Eye (tissue), 1 donor: ENCODE measurements around the gene MAST1.
"Not testable (repeated sequence)": the region's sequence is repeated elsewhere in the genome, so short reads cannot be mapped to it uniquely, and the experiment has no call there.

ENCODE experiments used
- DNase-seq: peaks from one replicate; pipeline ENCODE4 v3.0.0-alpha.2; 2015

Gene MAST1

DNA sequence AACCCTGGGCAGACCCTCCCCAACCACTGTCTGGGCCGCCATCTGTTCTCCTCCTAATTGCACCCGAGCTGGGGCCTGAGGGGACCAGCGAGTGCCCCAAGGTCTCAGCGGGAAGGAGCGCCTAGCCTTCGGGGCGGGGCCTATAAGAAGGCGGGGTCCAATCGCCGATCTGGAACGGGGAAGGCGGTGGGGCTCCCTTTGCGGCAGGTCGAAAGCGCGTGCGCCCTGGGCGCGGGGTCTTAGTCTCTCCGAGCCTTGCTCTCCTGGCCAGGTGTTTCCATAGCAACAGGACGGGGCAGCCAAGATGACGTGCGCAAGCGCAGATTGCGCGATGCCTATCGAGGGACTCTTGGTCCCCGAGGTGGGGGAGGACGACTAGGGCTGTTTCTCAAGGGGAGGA lies 2.8 kb downstream of the MAST1 start:
- DNase-seq = peak; percentile 92

DNA sequence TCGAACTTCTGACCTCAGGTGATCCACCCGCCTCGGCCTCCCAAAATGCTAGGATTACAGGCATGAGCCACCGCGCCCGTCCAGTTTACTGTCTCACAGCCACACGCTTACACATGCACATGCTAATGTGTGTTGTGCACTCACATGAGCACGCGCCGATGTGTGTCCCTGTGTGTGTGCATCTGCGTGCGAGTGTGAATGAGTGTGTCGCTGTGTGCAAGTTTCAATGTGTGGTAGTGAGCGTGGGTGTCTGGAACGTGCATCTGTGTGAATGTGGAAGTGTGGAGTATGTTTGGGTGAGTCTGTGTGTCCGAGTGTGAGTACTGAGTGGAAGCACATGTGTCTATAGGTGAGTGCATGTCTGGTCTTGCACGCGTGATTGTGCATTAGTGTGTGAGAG lies 4.2 kb downstream of the MAST1 start:
- no peak for DNase-seq

DNA sequence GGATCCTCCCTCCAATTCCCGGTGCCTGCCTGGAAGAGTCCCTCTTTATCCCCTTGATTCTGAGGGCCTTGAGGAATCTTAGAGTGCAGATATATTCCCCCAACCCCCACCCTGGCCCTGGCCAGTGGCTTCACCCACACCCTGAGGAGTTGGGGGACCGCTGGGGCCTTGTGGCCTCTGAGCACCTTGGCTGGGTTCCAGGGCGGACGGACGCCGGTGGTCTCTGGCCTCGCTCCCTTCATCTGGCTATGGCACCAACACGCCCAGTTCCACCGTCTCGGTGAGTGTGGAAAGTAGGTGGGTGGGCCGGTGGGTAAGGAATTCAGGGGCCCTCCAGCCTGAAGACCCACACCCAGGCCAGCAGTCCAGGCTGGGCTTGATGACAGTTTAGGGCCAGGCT lies 5.0 kb downstream of the MAST1 start:
- DNase-seq = no peak

DNA sequence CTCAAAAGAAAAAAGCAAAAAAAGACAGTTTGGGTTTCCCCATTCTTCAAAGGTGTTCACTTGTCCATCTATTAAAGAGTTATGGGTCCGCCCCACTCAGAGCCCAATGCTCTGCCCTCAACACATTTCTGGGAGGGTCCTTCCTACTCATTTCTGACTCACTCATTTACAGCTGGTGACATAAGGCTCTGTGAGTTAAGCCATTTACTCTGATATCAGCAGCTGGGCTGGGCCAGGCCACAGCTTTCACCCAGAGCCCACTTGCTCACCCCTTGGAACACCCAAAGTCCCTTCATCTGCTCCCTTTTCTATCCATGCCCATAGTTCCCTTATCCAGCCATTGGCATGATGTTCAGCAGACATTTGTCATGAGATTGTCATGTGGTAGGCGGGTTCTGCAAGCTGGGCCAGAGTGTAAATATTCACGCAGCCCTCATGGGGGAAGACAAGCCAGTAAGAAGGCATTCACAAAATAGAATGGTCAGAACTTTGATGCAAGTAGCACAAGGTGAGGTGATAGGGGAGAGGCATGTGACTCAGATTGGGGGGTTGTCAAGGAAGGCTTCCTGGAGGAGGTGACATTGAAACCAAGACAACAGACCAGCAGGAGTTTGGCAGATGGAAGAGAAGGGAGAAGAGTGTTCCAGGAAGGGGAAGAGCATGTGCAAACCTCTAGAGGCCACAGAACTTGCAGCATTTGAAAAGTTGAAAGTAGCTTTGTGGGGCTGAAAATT lies 5.9 kb downstream of the MAST1 start:
- DNase-seq = no peak

DNA sequence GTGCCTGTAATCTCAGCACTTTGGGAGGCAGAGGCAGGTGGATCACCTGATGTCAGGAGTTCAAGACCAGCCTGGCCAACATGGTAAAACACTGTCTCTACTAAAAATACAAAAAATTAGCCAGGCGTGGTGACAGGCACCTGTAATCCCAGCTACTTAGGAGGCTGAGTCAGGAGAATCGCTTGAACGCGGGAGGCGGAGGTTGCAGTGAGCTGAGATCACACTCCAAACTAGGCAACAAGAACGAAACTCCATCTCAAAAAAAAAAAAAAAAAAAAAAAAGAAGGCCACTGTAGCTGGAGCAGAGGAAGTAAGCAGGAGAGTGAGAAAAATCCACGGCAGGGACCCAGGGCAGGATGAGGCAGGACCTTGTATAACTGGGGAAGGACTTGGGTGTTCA lies 8.3 kb downstream of the MAST1 start:
- not testable (repeated sequence) for DNase-seq

DNA sequence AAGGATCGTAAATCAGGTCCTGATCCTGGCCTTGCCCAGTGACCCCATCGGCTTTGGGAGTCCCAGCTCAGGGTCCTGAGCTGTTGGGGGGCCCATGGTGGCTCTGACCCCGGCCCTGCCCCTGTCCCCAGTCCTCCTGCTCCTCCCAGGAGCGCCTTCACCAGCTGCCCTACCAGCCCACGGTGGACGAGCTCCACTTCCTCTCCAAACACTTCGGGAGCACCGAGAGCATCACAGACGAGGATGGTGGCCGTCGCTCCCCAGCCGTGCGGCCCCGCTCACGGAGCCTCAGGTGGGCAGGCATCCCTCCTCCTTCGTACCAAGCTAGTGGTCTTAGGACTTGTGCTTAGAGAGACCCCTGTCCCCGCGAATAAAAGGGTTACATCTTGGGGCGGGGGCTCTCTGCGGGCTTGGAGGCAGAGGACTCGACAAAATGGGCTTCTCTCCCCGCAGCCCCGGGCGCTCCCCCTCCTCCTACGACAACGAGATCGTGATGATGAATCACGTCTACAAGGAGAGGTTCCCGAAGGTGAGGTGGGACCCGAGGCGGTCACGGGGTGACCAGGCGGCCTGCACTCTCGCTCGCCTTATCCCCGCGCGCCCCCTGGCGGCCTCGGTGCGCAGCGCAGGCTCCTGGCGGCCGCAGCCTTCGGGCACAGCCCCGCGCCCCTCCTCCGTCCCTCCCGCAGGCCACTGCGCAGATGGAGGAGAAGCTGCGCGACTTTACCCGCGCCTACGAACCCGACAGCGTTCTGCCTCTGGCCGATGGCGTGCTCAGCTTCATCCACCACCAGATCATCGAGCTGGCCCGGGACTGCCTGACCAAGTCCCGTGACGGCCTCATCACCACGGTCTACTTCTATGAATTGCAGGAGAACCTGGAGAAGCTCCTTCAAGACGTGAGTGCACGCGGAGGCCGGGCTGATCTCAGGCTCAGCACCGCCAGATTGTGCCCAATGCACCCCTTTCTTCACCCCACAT lies 9.1 kb downstream of the MAST1 start:
- DNase-seq = peak; percentile 93

DNA sequence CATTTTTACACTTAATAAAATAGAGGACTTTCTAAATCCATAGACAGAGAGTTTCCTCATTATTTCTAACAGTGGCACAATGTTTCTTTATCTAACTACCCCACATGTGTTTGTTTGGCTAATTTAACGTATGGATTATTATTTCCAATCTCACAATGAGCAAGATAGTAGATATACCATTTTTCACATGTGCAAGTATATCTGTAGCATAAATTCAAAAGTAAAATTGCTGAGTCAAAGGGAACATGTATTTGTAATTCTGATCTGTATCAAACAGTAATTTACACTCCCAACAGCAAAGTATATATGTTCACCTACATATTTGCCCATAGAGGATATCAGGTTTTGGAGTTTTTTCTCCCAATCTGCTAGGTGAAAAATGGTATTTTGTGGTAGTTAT lies 18.3 kb downstream of the MAST1 start:
- DNase-seq = no peak

DNA sequence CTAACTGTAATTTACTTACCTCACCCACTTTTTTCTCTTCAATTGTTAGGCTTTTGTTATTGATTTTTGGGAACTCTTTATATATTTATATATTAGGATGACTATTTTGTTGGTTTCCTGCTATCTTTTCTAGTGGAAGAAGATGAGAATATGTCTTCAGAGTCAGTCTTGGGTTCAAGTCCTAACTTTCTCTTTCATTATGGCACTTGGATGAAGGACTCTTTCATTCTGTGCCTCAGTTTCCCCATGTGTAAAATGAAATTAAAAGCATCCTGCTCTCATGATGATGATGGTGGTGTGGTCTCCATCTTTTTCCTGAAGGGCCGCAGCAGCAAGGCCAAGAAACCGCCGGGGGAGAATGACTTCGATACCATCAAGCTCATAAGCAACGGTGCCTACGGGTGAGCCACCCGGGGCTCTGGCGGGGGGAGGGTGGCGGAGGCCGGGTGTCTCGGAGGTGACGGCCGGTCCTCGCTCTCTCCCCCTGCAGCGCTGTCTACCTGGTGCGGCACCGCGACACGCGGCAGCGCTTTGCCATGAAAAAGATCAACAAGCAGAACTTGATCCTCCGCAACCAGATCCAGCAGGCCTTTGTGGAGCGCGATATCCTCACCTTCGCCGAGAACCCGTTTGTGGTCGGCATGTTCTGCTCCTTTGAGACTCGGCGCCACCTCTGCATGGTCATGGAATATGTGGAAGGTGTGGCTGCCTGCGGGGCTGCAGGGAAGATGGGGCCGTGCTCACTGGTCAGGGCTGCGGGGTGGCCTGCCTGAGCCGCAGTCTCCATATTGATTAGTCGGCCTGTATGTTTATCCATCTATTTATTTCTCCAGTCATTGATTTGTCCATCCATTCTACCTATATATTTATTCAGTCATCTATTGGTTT lies 20.0 kb downstream of the MAST1 start:
- no peak for DNase-seq

DNA sequence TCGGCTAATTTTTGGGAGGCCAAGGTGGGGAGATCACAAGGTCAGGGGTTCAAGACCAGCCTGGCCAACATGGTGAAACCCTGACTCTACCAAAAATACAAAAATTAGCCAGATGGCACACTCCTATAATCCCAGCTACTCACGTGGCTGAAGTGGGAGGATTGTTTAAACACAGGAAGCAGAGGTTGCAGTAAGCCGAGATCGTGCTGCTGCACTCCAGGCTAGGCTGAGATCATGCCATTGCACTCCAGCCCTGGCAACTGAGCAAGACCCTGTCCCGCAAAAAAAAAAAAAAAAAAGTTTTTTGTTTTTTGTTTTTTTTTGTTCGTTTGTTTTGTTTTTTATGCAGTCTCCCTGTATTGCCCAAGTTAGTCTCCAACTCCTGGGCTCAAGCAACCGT lies 21.2 kb downstream of the MAST1 start:
- DNase-seq = no peak

DNA sequence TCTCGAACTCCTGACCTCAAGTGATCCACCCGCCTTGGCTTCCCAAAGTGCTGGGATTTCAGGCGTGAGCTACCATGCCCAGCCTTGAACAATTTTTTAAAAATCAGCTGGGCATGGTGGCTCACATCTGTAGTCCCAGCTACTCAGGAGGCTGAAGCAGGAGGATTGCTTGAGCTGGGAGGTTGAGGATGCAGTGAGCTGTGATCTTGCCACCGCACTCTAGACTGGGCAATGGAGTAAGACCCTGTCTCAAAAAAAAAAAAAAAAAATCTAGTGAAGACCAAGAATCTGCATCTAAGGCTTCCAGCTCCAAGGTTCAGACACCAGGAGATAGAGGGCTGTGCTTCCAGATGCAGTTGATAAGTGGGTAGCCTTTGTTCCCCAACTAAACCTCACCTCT lies 25.8 kb downstream of the MAST1 start:
- no peak for DNase-seq

DNA sequence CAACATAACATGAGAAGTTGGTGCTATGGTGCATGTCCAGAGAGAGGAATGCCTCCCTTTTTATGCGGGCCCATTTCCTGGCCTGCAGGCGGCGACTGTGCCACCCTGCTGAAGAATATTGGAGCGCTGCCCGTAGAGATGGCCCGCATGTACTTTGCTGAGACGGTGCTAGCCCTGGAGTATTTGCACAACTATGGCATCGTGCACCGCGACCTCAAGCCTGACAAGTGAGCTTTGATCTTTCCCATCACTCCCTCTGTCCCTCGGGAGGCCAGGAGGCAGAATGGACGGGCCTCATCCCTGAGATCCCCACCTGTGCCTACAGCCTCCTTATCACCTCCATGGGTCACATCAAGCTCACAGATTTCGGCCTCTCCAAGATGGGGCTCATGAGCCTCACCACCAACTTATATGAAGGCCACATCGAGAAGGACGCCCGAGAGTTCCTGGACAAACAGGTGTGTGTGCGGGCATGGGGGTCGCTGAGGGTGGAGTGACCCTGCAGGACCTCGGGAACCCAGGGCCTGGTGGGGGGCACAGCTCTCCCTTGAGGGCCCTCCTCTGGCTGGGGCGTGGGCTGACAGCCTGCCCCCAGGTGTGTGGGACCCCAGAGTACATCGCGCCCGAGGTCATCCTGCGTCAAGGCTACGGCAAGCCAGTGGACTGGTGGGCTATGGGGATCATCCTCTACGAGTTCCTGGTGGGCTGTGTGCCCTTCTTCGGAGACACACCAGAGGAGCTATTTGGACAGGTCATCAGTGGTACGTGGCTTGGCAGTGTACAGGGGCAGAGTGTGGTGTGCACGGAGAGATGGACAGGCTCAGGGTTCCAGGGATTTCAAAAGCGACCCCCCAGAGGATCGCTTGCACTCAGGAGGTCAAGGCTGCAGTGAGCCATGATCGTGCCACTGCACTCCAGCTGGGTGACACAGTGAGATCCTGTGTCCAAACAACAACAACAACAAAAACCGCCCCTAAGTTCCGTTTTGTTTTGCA lies 26.7 kb downstream of the MAST1 start:
- DNase-seq = no peak

DNA sequence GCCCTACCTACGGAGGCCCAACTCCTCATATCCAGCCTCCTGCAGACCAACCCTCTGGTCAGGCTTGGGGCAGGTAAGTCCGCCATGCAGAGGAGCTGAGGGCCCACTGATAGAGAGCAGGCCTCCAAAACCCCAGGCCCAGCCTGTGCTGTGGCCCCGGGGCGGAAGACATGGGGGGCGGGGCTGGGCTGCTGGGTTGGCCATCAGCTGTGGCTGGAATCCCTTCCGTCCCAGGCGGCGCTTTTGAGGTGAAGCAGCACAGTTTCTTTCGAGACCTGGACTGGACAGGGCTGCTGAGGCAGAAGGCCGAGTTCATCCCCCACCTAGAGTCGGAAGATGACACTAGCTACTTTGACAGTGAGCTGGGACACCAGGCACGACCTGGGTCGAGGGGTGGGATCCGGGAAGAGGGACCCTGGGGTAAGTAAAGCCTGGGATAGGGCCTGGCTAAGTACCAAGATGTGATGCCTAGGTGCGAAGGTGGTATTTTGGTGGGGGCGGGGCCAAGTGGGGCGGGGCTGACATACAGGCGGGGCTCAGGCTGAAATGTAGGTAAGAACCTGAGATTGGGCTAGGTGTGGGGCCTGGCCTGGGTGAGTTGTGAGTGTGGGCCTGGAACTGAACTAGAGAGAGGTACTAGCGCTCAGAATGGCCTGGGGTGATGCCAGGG lies 27.6 kb downstream of the MAST1 start:
- DNase-seq = no peak

DNA sequence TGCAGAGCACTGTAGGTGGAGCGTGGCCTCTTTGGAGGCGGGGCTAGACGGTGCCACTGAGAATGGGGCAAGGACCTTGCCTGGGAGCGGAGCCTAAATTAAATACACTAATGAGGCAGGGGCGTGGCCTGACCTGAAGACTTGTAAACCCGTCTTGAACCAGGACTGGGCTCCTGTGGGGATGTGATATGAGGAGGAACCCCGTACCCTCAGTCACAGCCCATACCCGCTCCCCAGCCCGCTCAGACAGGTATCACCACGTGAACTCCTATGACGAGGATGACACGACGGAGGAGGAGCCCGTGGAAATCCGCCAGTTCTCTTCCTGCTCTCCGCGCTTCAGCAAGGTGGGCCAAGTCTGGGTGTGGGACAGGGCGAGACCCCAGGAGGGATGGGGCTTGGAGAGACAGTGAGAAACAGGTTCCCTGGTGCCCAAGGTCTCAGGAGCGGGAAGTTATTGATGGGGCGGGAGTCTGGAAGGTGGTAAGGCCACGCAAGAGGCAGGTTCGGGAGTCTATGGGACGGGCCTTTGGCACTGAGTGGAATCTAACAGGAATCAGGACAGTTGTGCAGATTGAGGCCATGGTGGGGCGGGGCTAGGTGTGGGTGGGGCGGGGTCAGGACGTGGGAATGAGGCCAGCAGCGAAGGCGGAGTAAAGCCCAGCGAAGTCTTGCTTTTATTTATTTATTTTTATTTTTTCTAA lies 28.3 kb downstream of the MAST1 start:
- DNase-seq = no peak

DNA sequence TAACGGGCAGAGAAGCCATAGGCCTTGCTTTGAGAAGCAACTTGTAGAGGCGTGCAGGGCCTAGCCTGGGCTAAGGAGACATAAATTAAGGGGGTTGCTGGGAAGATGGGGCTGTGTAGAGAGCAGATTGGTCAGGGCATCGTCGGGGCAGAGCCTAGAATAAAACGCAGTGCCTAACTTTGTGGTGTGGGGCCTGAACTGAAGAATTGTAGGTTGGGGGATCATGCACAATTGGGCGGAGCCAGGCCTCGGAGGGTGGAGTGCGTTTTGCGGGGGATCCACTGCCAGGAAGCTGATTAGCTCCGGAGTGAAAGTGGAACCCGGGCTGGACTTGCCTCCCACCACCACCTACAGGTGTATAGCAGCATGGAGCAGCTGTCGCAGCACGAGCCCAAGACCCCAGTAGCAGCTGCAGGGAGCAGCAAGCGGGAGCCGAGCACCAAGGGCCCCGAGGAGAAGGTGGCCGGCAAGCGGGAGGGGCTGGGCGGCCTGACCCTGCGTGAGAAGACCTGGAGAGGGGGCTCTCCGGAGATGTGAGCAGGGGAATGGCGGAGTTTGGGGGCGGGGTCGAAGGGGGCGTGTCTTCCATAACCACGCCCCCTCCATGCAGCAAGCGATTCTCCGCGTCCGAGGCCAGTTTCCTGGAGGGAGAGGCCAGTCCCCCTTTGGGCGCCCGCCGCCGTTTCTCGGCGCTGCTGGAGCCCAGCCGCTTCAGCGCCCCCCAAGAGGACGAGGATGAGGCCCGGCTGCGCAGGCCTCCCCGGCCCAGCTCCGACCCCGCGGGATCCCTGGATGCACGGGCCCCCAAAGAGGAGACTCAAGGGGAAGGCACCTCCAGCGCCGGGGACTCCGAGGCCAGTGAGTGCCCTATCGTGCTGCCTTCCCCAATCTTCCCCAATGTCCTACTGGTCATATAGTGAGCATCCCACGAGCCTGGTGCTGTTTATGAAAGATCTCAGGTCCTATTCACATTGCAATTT lies 29.1 kb downstream of the MAST1 start:
- DNase-seq = peak; percentile 91

DNA sequence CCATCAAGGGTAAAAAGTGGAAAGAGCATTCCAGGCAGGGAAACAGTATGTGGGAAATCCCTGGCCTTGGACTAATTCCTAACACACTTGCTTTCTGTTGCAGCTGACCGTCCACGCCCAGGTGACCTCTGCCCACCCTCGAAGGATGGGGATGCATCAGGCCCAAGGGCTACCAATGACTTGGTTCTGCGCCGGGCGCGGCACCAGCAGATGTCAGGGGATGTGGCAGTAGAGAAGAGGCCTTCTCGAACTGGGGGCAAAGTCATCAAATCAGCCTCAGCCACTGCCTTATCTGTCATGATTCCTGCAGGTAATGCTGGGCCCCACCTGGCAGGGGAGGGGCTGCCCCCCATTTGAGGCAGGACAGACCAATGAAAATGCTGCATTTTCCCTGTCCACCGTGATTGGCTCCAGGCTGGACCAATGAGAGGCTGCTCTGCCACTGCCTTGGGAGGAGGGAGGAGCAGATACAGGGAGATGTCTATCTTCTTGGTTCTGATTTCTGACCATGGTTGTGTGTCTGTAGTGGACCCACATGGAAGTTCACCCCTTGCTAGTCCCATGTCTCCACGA lies 30.3 kb downstream of the MAST1 start:
- DNase-seq = no peak

DNA sequence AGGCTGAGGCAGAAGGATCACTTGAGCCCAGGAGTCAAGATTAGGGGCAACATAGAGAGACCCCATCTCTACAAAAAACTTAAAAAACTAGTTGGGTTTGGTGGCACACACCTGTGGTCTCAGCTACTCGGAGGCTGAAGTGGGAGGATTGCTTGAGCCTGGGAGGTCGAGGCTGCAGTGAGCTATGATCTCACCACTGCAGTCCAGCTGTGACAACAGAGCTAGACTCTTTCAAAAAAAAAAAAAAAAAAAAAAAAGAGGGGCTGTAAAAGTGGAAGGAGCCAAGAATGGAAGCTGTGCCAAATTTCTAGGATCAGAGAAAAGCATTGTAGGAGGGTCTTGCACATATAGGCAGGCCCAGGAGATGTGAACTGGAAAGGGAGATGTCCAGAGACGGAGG lies 33.4 kb downstream of the MAST1 start:
- no peak for DNase-seq

DNA sequence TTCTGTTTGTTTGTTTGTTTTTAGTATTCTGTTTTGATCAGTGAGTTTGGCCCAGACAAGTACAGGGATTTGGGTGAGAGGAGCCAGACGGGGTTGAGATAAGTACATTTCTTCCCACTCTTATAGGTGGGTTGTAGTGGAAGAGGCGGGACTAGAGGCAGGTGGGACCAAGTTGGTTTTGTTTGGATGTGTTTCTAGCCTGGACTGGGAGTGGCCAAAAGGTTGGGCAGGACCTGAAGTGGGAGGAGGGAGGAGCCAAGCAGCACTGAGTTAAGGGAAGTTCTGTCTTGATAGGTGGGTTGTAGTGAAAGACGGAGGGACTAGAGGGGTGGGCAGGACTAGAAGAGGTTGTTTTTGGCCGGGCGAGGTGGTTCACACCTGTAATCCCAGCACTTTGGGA lies 33.9 kb downstream of the MAST1 start:
- no peak for DNase-seq

DNA sequence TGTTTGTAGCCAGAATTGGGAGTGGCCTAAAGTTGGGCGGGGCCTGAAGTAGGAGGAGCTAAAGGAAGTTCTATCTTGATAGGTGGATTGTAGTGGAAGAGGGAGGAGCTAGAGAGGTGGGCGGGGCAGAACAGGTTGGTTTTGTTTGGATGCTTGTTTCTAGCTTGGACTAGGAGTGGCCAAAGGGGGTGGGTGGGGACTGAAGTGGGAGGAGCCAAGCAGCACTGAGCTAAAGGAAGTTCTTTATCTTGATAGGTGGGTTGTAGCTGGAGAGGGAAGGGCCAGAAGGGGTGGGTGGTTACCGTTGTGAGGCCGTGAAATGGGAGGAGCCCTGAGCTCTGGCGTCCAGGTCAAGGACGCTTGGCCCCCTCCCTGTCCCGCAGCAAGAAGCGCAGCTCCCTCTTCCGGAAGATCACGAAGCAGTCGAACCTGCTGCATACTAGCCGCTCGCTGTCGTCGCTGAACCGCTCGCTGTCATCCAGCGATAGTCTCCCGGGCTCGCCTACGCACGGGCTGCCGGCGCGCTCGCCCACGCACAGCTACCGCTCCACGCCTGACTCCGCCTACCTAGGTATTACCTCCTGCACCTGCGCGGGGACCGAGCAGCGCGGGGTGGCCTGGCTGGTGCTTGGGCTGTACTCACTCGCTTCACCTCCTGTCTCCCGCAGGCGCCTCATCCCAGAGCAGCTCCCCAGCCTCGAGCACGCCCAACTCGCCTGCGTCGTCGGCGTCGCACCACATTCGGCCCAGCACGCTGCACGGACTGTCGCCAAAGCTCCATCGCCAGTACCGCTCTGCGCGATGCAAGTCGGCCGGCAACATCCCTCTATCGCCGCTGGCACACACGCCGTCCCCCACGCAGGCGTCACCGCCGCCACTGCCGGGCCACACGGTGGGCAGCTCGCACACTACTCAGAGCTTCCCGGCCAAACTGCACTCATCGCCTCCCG lies 34.9 kb downstream of the MAST1 start:
- DNase-seq = peak; percentile 46
